GM21367 (cell line): ENCODE results near the gene PDZD4.

Source experiments
- ATAC-seq: cut with Tn5 transposase; IDR thresholded peaks from one replicate; pipeline ENCODE4 v1.9.1; 2021; ENCODE audit not compliant: unreplicated experiment

Gene PDZD4

DNA sequence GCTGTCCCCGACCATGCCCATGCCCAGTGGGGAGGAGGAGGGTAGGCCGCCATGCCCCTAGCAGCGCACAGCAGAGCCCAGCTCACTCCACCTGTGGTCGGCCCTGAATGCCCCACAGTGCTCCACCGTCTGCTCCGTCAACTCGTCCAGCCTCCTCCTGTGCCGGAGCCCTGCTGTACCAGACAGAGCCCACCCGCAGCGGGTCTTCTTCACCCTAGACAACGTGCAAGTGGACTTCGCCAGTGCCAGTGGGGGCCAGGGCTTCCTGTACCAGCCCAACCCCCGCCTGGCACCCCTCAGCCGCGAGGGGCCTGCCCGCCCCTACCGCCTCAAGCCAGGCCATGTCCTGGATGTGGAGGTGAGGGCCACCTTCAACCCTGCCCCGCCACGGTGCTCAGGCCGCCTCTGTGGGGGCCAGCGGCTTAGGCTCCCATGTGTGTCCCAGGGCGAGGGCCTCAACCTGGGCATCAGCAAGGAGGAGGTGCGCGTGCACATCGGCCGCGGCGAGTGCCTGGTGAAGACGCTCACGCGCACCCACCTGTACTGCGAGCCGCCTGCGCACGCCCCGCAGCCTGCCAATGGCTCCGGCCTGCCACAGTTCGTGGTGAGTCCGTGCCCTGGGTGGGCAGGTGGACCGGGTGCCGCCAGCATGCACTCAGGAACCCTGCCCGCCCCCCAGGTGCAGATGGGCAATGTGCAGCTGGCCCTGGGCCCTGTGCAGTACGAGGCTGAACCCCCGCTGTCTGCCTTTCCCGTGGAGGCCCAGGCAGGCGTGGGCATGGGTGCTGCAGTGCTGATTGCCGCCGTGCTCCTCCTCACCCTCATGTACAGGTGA is 56.4 kb downstream of the PDZD4 start:
- no peak for ATAC-seq

DNA sequence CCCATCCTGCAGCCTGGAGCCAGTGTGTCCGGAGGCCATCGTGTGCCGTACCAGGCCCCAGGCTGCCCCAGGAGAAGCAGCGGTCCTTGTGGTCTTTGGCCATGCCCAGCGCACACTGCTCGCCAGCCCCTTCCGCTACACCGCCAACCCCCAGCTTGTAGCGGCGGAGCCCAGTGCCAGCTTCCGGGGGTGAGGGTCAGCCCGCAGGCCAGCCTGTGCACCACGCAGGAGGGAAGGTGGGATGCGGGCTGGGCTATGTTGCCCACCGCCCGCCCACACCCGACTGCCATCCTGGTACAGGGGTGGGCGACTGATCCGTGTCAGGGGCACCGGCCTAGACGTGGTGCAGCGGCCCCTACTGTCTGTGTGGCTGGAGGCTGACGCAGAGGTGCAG is 57.1 kb downstream of the PDZD4 start:
- no peak for ATAC-seq

DNA sequence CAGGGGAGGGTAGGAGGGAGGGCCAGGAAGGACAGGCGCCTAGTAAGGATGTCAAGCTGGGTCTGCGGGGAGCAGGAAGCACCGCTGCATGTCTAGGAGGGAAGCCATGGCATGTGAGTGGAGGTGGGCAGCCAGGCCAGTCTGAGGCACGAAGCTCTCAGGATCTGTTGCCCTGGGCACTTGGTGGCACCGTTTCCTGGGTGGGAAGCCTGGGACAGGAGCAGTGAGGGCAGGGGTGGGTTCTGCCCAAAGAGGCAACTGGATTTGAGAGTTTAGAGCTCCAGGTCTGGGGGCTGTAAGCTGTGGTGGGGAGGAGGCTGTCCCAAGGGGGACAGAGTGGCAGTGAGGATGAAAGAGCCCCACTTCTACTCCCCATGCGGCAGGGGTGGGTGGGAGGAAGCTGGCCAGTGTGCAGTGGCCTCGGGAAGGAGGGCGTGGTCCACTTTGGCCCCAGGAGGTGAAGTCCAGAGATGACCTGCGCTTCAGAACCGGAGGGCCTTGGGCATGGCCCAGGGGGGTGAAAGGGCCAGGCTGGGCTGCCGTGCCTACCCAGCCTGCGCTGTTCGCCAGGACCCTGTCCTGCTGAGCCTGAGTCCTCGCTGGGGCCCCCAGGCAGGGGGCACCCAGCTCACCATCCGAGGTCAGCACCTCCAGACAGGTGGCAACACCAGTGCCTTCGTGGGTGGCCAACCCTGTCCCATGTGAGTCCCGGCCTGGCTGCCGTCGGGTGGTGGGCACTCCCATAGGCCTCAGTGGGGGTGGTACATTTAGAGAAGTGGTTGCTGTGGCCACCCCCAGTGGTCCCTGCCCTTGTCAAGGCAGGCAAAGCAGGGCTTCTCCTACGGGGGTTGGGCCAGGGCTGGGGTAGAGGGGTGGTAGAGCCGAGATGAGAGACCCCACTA is 57.8 kb downstream of the PDZD4 start:
- ATAC-seq, result no peak

DNA sequence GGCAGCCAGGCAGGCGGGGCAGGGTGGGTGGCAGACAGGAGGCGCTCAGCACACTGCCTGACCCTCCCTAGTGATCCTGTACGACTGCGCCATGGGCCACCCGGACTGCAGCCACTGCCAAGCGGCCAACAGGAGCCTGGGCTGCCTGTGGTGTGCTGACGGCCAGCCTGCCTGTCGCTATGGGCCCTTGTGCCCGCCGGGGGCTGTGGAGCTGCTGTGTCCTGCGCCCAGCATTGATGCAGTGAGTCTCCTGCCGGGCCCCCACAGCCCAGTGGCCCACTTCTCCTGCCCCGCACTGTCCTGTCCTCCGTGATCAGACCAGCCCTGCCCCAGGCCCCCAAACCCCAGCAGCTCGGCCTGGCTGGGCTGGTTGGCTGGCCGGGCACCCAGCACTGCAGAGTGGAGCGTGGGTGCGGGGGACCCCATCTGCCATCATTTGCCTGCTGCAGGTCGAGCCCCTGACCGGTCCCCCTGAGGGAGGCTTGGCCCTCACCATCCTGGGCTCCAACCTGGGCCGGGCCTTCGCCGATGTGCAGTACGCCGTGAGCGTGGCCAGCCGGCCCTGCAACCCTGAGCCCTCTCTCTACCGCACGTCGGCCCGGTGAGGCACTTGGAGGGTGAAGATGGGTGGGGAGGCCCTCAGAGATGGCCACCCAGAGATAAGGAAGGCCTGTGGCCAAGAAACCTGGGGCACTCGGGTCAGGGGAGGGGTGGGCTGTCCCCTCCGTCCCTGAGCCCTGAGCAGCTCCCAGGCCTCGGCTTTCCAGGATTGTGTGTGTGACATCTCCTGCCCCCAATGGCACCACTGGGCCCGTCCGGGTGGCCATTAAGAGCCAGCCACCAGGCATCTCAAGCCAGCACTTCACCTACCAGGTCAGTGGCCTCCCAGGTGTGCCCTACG is 58.7 kb downstream of the PDZD4 start:
- no peak for ATAC-seq

DNA sequence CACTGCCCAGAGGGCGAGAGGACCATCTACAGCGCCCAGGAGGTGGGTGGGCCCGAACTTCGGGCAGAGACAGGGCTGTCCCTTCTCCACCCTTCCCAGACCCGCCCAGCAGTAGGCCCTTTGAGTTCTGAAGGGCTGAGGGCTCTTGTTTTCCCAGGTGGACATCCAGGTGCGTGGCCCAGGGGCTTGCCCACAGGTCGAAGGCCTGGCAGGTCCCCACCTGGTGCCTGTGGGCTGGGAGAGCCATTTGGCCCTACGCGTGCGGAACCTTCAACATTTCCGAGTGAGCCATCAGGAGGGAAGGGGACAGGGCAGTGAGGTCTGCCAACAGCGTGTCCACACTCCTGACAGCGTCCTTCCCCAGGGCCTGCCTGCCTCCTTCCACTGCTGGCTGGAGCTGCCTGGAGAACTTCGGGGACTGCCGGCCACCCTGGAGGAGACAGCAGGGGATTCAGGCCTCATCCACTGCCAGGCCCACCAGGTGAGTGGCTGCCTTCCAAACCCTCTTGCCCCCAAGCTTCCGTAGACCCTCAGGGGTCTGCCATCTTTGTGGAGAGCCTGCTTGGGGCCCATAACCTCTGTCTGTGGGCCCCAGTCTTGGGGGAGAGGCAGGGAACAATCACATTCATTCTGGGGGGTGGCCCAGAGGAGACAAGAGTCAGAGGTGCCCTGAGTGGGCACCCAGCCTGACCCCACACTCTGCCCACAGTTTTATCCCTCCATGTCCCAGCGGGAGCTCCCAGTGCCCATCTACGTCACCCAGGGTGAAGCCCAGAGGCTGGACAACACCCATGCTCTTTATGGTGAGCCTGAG is 59.5 kb downstream of the PDZD4 start:
- ATAC-seq, result no peak

DNA sequence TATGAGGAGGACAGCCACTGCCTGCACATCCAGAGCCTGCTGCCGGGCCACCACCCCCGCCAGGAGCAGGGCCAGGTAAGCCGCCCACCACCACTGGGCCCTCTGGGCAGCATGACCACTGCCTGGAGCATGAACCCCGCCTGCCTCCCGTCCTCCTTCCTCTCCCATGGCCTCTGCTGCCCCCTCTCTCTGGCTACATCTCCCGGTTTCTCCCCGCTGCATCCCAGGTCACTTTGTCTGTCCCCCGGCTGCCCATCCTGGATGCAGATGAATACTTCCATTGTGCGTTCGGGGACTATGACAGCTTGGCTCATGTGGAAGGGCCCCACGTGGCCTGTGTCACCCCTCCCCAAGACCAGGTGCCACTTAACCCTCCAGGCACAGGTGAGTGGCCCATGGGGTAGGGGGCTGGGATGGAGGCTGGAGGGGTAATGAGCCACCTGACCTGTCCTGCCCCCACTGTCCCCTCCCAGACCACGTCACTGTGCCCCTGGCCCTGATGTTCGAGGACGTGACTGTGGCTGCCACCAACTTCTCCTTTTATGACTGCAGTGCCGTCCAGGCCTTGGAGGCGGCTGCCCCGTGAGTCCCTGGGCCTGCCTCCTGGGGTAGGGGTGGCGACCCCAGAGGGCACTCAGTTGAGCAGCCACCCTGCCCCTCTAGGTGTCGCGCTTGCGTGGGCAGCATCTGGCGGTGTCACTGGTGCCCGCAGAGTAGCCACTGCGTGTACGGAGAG is 60.3 kb downstream of the PDZD4 start:
- no peak for ATAC-seq

DNA sequence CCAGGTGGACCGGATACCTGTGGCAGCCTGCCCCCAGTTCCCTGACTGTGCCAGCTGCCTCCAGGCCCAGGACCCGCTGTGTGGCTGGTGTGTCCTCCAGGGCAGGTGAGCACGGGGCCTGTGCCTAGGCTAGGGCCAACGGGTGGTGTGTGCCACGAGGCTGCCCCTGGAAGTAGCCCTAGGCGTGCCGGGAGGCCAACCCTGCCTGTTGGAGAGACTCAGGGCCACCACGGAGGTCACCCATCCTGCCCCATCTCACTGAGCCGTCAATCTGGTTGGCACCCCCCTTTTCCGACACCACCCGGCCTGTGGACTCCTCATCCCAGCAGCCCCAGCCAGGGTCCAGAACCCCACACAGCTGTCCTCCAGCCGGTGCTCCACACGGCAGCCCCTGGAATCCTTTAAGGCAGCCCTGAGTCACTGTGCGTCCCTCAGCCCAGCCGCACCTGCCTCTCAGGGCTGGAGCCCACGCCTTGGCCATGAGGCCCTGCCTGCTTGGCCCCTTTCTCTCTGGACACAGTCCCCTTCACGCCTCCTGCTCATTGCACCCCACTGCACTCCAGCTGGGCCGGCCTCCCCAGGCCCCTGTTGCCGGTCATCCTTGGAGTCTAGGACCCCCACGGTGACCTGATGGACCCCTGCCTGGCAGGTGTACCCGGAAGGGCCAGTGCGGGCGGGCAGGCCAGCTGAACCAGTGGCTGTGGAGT is 61.0 kb downstream of the PDZD4 start:
- no peak for ATAC-seq

DNA sequence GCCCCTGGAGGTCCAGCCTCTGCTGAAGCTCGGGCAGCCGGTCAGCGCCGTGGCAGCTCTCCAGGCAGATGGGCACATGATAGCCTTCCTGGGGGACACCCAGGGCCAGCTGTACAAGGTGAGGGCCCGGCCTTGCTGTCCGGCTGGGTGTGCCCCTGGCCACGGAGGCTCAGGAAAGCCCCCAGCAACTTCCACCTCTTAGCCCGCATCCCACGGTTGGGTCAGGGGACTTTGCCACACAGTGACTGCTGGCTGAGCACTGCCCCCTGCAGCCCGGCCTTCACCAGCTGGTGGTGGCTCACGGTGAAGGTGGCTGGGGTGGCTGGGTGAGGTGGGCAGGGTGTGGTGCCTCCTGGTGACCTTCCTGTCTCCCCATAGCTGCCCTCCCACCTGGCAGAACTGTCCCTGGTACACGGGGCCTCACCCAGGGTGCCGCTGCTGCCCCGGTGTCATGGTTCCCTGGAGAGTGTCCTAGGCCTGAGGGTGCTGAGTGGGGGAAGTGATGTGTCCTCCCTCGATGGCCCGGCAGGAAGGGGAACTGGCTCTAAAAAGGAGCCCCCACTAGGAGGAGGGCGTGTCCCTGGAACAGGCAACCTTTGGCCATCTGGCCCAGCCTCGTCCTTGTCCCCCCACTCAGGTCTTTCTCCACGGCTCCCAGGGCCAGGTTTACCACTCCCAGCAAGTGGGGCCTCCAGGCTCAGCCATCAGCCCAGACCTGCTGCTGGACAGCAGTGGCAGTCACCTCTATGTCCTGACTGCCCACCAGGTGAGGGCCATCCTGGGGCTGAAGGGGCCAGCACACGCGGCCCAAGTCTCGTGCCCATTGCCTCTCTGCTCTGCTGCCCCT is 61.8 kb downstream of the PDZD4 start:
- ATAC-seq, result no peak

DNA sequence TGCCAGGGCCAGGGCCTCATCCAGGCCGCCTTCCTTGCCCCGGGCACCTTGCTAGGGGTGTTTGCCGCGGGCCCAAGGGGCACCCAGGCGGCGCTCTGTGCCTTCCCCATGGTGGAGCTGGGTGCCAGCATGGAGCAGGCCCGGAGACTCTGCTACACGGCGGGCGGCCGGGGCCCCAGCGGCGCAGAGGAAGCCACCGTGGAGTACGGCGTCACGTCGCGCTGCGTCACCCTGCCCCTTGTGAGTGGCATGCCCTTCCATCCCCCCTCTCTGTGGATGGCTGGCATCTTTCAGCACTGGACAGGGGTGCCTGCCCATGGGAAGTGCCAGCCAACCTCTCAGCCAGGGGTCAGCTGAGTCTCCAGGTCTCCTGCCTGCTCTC is 62.7 kb downstream of the PDZD4 start:
- no peak for ATAC-seq

DNA sequence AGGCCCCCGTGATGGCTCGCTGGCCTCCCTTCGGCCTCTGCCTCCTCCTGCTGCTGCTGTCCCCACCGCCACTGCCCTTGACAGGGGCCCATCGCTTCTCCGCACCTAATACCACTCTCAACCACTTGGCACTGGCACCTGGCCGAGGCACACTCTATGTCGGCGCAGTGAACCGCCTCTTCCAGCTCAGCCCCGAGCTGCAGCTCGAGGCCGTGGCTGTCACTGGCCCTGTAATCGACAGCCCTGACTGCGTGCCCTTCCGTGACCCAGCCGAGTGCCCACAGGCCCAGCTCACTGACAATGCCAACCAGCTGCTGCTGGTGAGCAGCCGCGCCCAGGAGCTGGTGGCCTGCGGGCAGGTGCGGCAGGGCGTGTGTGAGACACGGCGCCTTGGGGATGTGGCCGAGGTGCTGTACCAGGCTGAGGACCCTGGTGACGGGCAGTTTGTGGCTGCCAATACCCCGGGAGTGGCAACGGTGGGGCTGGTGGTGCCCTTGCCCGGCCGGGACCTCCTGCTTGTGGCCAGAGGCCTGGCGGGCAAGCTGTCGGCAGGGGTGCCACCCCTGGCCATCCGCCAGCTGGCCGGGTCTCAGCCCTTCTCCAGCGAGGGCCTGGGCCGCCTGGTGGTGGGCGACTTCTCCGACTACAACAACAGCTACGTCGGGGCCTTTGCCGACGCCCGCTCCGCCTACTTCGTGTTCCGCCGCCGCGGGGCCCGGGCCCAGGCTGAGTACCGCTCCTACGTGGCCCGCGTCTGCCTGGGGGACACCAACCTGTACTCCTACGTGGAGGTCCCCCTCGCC is 63.3 kb downstream of the PDZD4 start:
- ATAC-seq, result no peak

DNA sequence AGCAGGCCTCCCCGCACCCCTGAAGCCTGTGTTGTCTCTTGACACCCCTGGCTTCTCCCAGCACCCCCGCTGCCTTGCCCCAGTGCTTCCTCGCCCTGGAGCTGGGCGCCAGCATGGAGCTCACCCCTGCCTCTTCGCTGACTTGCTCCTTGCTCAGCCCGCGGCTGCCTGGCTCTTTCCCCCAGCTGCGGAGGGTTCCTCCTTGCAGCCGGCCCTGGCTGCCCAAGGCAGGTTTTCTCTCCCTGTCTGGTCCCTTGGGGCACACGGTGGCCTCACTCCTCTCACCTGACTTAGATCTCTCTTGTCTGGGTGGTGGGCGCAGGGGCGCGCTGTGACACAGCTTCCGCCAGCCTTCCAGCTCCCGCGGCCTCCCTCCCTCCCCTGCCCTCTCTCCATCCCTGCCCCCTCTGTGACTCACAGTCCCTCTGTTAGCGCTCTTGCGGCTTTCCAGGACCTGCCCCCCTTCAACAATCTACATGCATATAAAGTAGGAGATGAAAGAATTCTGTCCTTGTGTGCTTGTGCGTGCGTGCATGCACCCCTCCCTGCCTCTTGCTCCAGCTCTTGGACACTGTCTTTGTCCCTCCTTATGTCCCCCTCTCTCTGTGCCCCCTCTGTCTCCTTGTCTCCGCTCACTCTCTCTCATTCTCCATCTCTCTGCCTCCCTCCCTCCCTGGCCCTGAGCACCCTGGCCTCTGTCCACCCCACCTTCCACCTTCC is 64.1 kb downstream of the PDZD4 start:
- ATAC-seq, result no peak

DNA sequence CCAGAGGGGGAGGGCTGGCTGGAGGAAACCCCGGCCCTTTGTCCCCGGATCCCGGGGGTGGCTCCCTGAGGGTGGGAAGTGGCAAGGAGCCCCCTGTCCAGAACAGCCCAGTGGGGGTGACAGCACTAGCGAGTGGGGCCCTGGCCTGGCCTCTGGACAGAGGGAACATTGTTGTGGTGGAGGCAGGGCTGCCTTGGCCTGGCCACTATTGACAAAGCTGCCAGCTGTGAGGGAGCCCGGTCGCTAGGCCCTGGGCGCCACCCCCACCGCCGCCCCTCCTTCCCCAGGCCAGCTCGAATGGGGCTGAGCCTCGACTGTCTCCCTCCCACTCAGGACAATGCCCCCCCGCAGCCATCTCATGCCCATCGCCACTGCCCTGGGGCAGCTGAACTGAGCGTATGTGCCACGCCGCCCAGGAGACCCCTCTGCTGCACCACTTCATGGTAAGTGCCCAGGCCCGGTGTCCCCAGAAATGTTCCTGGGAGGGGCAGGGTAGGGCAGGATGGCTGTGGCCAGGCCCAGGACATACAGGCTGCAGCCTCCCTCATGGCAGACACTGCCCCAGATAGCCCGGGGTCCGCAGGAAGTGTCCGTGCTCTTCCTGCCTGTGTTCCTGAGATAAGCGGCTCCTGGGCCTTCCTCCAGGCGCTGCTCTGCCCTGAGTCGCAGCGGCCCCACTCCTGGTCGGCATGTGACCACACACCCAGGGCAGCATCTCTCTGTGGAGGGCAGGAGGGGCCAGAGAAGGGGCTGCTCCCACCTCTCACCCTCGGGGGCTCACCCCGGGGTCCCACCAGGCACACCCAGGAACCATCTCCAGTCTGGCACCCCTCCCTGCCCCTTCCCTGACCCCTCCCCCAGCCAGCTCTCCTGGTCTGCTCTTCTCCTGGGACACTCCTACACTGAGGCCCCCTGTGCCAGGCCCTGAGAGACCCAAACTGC is 64.9 kb downstream of the PDZD4 start:
- no peak for ATAC-seq

DNA sequence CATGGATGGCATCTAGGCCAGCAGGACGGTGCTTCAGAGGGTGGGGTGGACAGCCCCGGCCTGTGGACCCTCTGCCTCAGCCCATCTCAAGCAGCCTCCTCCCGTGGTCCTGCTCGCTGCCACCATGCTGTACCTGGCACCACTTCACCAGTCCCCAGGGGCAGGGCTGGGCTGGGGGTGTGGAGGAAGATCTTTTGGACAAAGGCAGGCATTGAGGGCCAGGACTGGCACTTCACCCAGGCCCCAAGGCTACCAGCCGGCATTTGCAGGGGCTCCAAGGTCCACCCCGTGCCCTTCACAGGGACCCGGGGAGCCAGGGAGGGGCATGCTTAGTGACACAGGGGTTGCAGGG is 65.6 kb downstream of the PDZD4 start:
- no peak for ATAC-seq

DNA sequence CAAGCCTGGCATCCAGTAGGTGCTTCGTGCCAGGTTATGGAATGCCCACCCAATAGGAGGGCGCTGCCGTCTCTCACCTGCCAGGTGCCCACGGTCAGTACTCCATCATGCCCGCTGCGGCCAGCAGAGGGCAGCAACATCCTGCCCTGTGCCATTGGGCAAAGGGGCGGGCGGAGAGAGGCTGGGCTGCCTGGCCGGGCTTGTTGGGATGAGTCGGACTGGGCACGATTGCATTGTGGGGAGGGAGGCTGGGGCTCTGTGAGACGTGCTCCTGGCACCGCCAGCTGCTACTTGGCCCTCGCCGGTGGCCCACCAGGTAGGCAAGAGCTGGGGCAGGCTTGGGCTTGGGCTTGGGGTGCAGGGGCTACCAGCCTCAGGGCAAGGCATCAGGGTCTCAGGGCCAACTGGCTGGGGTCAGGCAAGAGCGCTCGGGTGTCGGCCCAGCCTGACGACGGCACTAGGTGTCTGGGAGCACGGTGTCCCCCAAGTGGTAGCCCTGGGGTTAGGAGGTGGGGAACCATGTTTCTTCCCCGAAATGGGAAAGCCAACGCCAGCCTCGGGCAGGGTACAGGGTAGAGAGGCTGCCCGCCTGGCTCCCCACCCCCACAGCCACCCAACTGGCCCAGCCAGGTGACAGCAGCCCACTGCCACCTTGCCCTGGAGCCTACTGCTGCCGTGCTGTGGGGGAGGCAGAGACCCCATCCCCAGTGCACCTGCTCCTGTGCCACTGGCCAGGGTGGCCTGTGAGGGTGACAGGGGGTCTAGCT is 66.2 kb downstream of the PDZD4 start, which contains the start of gene PLXNB3:
TSS of gene PLXNB3 (plus strand) at position 261 of the 767 bp plus-strand sequence. CDS start 1,287 bp downstream, outside the sequence.
- no peak for ATAC-seq
